Vagina (tissue), 2 donors: ENCODE measurements around the gene CCNY.

Experiments used
- CTCF ChIP-seq, 3 experiments: fragments of 450-650 bp in 2 of 3; fragments of 200-600 bp in 1 of 3; sonication (generic) in 1 of 3; IDR thresholded peaks; one replicate each; pipeline ENCODE4 v1.5.1; 2017 to 2019; ENCODE audit warnings: antibody characterized with exemption in 3 of 3, mild to moderate bottlenecking in 2 of 3, moderate library complexity in 2 of 3
- POLR2A ChIP-seq, 2 donors: fragments of 450-650 bp; IDR thresholded peaks; one replicate each; pipeline ENCODE4 v1.6.1; 2017; ENCODE audit warnings: antibody characterized with exemption in 2 of 2, mild to moderate bottlenecking in 2 of 2, moderate library complexity in 2 of 2
- POLR2AphosphoS5 ChIP-seq, 2 donors: sonication (generic); formaldehyde crosslinking; IDR thresholded peaks; one replicate each; pipeline ENCODE4 v1.9.0; 2017; ENCODE audit warnings: antibody characterized with exemption in 2 of 2, mild to moderate bottlenecking in 2 of 2, low read depth in 1 of 2; ENCODE audit not compliant: insufficient read depth in 1 of 2

- TF ChIP-seq CTCF (IDR thresholded peaks at IDR 0.05): no peak
- TF ChIP-seq POLR2AphosphoS5 (IDR thresholded peaks at IDR 0.05; ENCODE audit: insufficient read depth in 1 of 2, low read depth in 1 of 2): no peak
- no peak for TF ChIP-seq POLR2A (IDR thresholded peaks at IDR 0.05)
Observed at GRCh38 chr10:35467186-35467585, 130.9 kb downstream of the CCNY start.
